Stimulated activated CD4-positive, alpha-beta T cell treated with anti-CD3 and anti-CD28 coated beads, Interleukin-1b, Interleukin-23, amount 100 ng/mL, for 4 hours (primary cell): ENCODE results near the gene CNTN5.

Experiments
- DNase-seq, 2 donors: peaks; one replicate each; pipeline ENCODE4 v3.0.0-alpha.2; 2020; ENCODE audit warnings: low read depth in 2 of 2

CNTN5 gene

GRCh38 chr11:100328626-100329340 is 1308.0 kb downstream of the CNTN5 start:
- no peak for DNase-seq

- no peak for DNase-seq
Measured at GRCh38 chr11:100329352-100329751, 1308.6 kb downstream of the CNTN5 start.

GRCh38 chr11:100336873-100337272 is 1316.1 kb downstream of the CNTN5 start:
- DNase-seq: no peak

- DNase-seq: no peak
Measured at GRCh38 chr11:100338144-100338840, 1317.5 kb downstream of the CNTN5 start.

- DNase-seq: no peak
Measured at GRCh38 chr11:100340466-100341319, 1319.9 kb downstream of the CNTN5 start.

GRCh38 chr11:100353083-100353482 is 1332.3 kb downstream of the CNTN5 start:
- no peak for DNase-seq

GRCh38 chr11:100354736-100355135 is 1334.0 kb downstream of the CNTN5 start:
- DNase-seq: no peak

GRCh38 chr11:100356035-100356434 is 1335.3 kb downstream of the CNTN5 start:
- no peak for DNase-seq

- no peak for DNase-seq
Measured at GRCh38 chr11:100359281-100359680, 1338.5 kb downstream of the CNTN5 start.

GRCh38 chr11:100367892-100368291 is 1347.1 kb downstream of the CNTN5 start:
- no peak for DNase-seq

GRCh38 chr11:100383357-100383865 is 1362.7 kb downstream of the CNTN5 start:
- no peak for DNase-seq

GRCh38 chr11:100396266-100396665 is 1375.5 kb downstream of the CNTN5 start:
- DNase-seq: no peak

GRCh38 chr11:100397401-100397800 is 1376.7 kb downstream of the CNTN5 start:
- DNase-seq: no peak

- no peak for DNase-seq
Measured at GRCh38 chr11:100403816-100404215, 1383.1 kb downstream of the CNTN5 start.

GRCh38 chr11:100404907-100405306 is 1384.2 kb downstream of the CNTN5 start:
- DNase-seq: no peak
